ENCODE data around the gene MAPK13.
"Not testable (repeated sequence)": the region's sequence is repeated elsewhere in the genome, so short reads cannot be mapped to it uniquely, and the experiment has no call there.

MAPK13 gene

DNA sequence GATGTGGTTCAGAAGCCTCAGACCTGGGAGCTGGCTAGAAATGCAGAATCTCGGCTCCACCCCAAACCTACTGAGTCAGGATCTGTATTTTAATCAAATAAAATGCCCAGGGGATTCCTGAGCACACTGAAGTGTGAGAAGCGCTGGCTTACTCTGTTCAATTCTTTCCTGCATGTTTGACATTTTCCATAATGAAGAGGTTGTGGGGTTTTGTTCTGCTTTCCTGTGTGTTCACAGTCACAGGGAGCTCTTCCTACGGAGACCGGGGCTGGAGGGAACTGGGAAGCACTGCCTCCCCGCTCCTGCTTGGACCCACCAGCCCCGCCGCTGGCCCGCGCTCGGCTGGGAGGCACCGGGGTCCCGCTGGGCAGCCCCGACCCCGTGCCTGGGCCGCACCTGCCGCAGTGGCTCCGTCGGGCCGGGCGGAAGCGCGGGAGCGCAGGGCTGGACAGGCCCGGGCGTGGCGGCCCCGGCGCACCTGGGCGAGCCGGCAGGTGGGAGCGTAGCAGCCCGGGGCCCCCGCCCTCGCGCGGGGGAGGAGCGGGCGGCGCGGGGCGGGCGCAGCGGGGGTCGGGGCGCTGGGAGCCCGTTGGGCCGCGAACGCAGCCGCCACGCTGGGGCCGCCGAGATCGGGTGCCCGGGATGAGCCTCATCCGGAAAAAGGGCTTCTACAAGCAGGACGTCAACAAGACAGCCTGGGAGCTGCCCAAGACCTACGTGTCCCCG, at the start of gene MAPK13:
Gene MAPK13 (plus strand): TSS at position 573 of the 726 bp plus-strand sequence. CDS start 70 bp downstream, at position 643.
- DNase-seq: peak; percentile 81

GRCh38 chr6:36082318-36082717, 48.0 kb upstream of the MAPK13 start:
- no peak for DNase-seq

GRCh38 chr6:36083446-36083845, 46.9 kb upstream of the MAPK13 start:
- DNase-seq: no peak

DNA sequence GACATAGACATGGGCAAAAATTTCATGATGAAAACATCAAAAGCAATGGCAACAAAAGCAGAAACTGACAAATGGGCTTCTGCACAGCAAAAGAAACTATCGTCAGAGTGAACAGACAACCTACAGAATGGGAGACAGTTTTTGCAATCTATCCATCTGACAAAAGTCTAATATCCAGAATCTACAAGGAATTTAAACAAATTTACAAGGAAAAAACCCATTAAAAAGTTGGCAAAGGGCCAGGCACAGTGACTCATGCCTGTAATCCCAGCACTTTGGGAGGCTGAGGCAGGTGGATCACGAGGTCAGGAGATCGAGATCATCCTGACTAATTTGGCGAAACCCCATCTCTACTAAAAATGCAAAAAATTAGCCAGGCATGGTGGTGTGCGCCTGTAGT, 42.1 kb upstream of the MAPK13 start:
- not testable (repeated sequence) for DNase-seq

DNA sequence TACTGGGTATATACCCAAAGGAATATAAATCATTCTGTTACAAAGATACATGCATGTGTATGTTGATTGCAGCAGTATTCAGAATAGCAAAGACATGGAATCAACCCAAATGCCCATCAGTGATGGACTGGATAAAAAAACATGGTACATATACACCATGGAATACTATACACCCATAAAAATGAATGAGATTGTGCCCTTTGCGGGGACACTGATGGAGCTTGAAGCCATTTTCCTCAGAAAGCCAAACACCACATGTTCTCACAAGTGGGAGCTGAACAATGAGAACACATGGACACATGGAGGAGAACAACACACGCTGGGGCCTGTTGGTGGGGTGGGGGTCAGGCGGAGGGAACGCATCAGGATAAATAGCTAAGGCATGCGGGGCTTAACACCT, 41.3 kb upstream of the MAPK13 start:
- DNase-seq: no peak

- DNase-seq: no peak
Measured at GRCh38 chr6:36094238-36094637, 36.1 kb upstream of the MAPK13 start.

DNA sequence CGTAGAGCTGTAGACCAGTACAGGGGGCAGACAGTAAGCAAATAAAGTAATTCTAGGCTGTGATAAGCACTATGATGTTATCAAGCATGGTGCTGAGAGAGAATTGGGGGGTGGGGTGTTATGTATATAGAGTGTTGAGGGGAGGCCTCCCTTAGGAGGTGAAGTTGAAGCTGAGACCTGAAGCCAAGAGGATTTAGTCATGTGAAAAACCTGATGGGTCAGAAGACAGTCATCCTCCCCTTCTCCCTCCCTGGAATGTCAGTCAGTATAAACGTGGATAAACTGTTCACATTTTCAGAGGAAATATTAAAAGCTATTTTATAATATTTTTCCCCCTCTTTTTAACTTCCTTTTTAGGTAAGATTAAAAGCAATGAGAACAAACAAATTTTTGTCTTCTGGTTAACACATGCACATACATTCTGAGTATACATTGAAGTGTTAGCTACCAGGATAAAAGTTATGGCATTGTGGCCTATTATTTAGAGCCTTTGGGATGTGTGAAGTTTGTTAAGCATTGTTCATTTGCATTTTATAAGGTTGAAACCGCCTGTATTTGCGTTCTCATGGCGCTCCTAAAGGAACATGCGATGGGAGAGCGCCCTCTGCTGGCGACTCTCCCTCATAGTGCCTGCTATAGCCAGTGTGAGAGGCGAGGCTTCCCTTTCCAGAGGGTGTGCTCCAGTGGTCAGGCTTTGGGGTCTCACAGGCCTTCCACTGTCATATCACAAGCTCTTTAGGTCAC, 35.4 kb upstream of the MAPK13 start:
- peak; percentile 84 for DNase-seq

DNA sequence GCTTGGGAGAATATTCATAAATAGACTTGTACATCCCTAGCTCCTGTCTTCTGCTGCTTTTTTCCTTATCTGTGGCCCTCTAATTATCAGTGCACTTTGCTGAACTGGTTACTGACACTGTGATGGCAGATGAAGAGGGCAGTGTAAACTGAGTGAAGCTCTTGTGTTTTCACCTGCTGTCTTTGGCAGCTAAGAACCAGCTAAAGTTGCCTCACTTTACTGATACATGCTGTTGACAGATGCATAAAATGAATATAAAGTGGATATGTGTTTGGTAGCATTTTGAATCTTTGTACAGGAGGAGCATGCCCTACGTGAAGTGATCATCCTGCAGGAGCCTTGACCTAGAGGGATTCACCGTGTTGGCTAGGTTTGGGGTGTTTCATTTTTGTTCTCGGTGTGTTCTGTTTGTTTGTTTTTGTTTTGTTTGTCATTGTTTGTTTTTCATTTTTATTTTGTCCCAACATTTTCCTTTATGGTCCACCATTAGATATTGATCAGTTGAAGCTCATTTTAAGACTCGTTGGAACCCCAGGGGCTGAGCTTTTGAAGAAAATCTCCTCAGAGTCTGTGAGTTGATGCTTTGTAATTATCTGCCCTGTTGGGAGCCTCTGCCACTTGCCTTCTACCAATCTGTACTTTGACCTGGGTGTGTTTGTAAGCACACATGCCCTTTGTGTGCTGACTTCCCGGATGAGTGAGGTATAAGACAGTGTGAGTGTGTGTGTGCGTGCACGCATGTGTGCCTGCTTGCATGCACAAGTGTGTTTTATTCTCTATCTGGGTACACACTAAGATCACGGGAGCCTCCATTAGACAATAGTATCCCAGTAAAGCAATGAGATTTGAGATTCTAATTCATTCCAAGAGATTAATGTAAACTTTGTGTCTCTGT, 34.6 kb upstream of the MAPK13 start:
- DNase-seq: no peak

DNA sequence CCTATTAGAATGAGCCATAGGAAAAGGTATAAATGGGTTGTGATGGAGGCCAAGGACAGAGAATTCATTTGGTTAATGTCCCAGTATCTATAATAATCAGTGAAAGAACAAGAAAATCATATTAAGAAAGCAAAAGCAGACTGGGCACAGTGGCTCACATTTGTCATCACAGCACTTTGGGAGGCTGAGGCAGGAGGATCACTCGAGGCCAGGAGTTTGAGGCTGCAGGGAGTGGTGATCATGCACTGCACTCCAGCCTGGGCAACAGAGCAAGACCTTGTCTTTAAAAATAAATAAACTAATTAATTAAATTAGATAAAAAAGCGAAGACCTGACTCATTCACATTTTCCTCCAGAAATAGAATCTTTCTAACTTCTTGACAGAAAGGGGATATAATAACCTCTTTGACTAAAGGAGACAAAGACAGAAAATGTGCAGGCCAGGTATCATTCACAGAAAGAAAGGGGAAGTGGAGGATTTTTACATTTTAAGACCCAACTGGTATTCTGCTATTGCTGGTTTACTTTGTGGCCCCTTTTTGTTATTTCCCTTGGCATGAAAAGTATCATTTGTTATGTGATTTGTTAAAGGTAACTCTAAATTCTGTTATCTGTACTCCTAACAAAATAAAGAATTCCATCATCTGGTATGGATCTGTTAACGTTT, 31.9 kb upstream of the MAPK13 start:
- DNase-seq: no peak

- DNase-seq: no peak
Measured at GRCh38 chr6:36098920-36099647, 31.2 kb upstream of the MAPK13 start.

- DNase-seq: no peak
Measured at GRCh38 chr6:36099869-36100483, 30.3 kb upstream of the MAPK13 start.

GRCh38 chr6:36101691-36102090, 28.6 kb upstream of the MAPK13 start:
- no peak for DNase-seq

DNA sequence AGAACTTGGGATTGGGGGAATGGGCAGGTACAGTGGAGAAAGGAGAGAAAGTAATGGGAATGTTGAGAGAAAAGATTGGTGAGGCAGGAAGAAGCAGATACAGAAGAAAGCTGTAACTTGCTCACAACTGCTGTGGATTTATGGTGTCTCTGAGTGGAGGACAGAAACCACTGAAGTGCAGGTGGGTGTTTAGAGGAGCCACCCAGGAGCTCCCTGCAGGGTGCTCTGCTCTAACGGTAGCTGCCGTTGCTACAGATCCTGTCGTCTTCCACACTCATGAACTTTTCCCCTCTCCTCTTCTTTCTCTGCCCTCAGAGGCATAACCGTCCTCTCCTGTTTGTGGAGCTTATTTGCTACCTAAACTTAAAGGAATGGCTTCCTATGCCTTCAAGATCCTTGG, 27.5 kb upstream of the MAPK13 start:
- no peak for DNase-seq

DNA sequence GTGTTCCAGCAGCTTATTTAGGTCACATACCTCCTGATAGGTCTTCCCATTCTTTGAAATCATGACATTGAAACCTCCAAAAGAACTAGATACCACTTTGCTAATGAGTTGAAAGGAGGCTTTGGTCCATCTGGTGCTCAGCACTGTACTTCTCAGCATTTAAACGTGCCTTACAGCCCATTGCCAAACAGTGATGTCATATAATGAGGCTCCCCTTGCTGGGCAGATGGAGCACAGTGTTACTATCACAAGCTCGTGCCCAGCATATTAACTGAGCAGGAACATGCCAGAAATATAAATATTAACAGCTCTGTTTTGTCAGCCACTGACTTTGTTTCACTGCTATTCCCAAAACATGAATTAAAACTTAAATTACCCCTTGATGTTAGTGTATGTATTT, 25.5 kb upstream of the MAPK13 start:
- DNase-seq: no peak

- DNase-seq: no peak
Measured at GRCh38 chr6:36109092-36109491, 21.2 kb upstream of the MAPK13 start.

DNA sequence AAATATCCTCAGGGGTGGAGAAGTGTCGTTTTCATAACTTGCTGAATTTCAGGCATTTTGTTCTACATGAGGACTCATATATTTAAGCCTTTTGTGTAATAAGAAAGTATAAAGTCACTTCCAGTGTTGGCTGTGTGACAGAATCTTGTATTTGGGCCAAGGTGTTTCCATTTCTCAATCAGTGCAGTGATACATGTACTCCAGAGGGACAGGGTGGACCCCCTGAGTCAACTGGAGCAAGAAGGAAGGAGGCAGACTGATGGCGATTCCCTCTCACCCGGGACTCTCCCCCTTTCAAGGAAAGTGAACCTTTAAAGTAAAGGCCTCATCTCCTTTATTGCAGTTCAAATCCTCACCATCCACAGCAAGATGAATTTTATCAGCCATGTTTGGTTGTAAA, 20.3 kb upstream of the MAPK13 start:
- no peak for DNase-seq

GRCh38 chr6:36110863-36111262, 19.4 kb upstream of the MAPK13 start:
- no peak for DNase-seq

- DNase-seq: no peak
Measured at GRCh38 chr6:36111526-36111925, 18.8 kb upstream of the MAPK13 start.

GRCh38 chr6:36113049-36113448, 17.3 kb upstream of the MAPK13 start:
- no peak for DNase-seq

GRCh38 chr6:36113703-36114102, 16.6 kb upstream of the MAPK13 start:
- DNase-seq: no peak

DNA sequence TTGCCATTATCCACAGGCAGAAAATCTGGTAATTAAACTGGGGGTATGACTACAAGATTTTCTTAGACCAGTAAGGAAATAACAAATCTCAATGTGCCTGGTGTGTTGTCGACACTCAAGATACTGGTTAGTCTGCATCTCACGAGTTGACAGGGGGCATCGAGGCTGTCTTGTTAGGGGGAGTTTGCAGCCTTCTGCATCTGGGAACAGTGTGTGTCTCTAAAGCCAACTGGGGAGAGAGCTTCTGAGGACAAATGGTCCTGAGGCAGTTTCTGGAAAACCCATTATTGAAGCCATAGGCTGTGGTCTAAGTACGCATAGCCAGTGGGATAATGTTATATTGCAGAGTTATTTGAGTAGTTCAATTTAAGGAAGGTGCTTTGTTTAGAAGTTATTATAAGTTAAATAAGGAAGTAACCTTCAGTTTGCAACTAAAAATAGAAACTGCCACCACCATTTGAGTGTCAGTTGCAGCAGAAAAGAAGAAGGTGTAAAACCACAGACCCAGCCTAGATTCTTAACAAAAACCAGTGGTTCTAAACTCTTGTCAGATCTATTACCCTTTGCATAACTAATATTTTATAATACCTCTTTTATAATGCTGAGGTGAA, 15.4 kb upstream of the MAPK13 start:
- DNase-seq: peak; percentile 64

All from RPMI8226 (cell line).